HepG2 (cell line): Measurements from ENCODE around the gene CDX4. TPM values are rescaled to one million over a fixed set of nuclear protein-coding genes. Genes with fewer than 3 reads are reported as not detected.

Source experiments
- ATAC-seq: fragments of 200-7000 bp; cut with Tn5 transposase; 3 replicates; pipeline ENCODE4 v1.9.1; 2020; ENCODE audit warnings: mild to moderate bottlenecking, moderate library complexity
- BruUV-seq: library from RNA; stranded (reverse); fragments of 400-500 nt; replicated peaks from 2 replicates; lab custom pipeline; 2021; lab: Mats Ljungman, UMichigan
- CTCF ChIA-PET: fragments of 300-600 bp; formaldehyde crosslinking; extraction: SDS; loops from one replicate; lab custom pipeline; 2021; ENCODE audit warnings: low total read pairs, inconsistent platforms, low intra/inter-chr PET ratio; lab: Yijun Ruan, JAX
- POLR2A ChIA-PET: fragments of 350-600 bp; sonication (Branson Sonifier 250); formaldehyde crosslinking; loops from one replicate; lab custom pipeline; 2020; ENCODE audit warnings: antibody characterized with exemption, inconsistent platforms; lab: Yijun Ruan, JAX
- DNase-seq: peaks from one replicate; pipeline ENCODE4 v3.0.0-alpha.2; 2015; ENCODE audit warnings: low spot score
- FAIRE-seq: peaks from 3 replicates; lab custom pipeline; 2011; peaks lifted over from hg19 to GRCh38; lab: Jason Lieb, UNC
- H2AFZ ChIP-seq: one replicate; pipeline ENCODE4 v1.6.1; 2011; ENCODE audit warnings: low read length, inconsistent platforms
- H3K27ac ChIP-seq: fragments of 300-600 bp; 3 replicates; pipeline ENCODE4 v1.8.0; 2011; ENCODE audit warnings: mixed run types, mild to moderate bottlenecking, mixed read lengths, low read length, inconsistent platforms; ENCODE audit not compliant: insufficient read depth; ENCODE audit errors: extremely low read length
- H3K27me3 ChIP-seq, 2 experiments: fragments of 200-600 bp in 1 of 2; 2 replicates in 1 of 2; 3 replicates in 1 of 2; pipeline versions ENCODE4 v1.6.0 to v1.8.0; 2011; ENCODE audit warnings: low read length in 2 of 2, mild to moderate bottlenecking in 2 of 2, moderate library complexity in 2 of 2, inconsistent platforms in 1 of 2; ENCODE audit not compliant: insufficient read depth in 2 of 2, control insufficient read depth in 1 of 2
- H3K36me3 ChIP-seq, 2 experiments: fragments of 200-600 bp in 1 of 2; replicated peaks in 1 of 2; 2 replicates in 1 of 2; 3 replicates in 1 of 2; pipeline versions ENCODE4 v1.5.1 to v1.8.0; 2011; ENCODE audit warnings: low read length in 2 of 2, inconsistent platforms in 1 of 2; ENCODE audit not compliant: insufficient read depth in 2 of 2, control insufficient read depth in 1 of 2
- H3K4me1 ChIP-seq: 2 replicates; pipeline ENCODE4 v1.5.1; 2012; ENCODE audit warnings: low read length, inconsistent platforms; ENCODE audit not compliant: insufficient read depth
- H3K4me2 ChIP-seq: 2 replicates; pipeline ENCODE4 v1.6.0; 2011; ENCODE audit warnings: low read depth, low read length, inconsistent platforms
- H3K4me3 ChIP-seq, 3 experiments: fragments of 200-600 bp in 1 of 3; sonication (generic), shearing (Covaris generic) in 1 of 3; replicated peaks in 1 of 3; 2 replicates each; pipeline ENCODE4 v1.5.1; 2011 to 2016; ENCODE audit warnings: low read length in 3 of 3, inconsistent platforms in 2 of 3, low read depth in 2 of 3, mild to moderate bottlenecking in 2 of 3, control low read depth in 1 of 3, mixed read lengths in 1 of 3; ENCODE audit not compliant: insufficient read depth in 1 of 3
- H3K79me2 ChIP-seq: one replicate; pipeline ENCODE4 v1.6.1; 2011; ENCODE audit warnings: low read length, inconsistent platforms; ENCODE audit not compliant: insufficient read depth
- H3K9ac ChIP-seq: 2 replicates; pipeline ENCODE4 v1.6.0; 2011; ENCODE audit warnings: mild to moderate bottlenecking, low read depth, low read length, inconsistent platforms; ENCODE audit not compliant: insufficient read depth
- H3K9me3 ChIP-seq: 2 replicates; pipeline ENCODE4 v1.5.1; 2012; ENCODE audit warnings: mild to moderate bottlenecking, low read length
- H4K20me1 ChIP-seq: 2 replicates; pipeline ENCODE4 v1.6.0; 2011; ENCODE audit warnings: inconsistent platforms, mild to moderate bottlenecking, low read length, moderate library complexity; ENCODE audit not compliant: insufficient read depth
- CHD2 ChIP-seq: IDR thresholded peaks from 2 replicates; pipeline ENCODE4 v1.6.1; 2011; ENCODE audit warnings: low read depth, low read length, improper control_type of control experiment
- DDIT3 ChIP-seq: sonication (generic); formaldehyde crosslinking; IDR thresholded peaks from 2 replicates; pipeline ENCODE4 v1.4.0; 2020; ENCODE audit warnings: mild to moderate bottlenecking, missing genetic modification reagents
- NBN ChIP-seq: fragments of 450-650 bp; conservative IDR thresholded peaks from 2 replicates; pipeline ENCODE4 v1.6.1; 2017
- NFE2L2 ChIP-seq: fragments of 150-350 bp; IDR thresholded peaks from 2 replicates; pipeline ENCODE4 v1.6.1; 2014; ENCODE audit warnings: low read length
- PHF8 ChIP-seq: sonication (generic); formaldehyde crosslinking; IDR thresholded peaks from 2 replicates; pipeline ENCODE4 v1.5.0; 2020; ENCODE audit warnings: missing genetic modification reagents
- POLR2A ChIP-seq, 2 experiments: IDR thresholded peaks; 2 replicates each; pipeline ENCODE4 v1.6.1; 2011; ENCODE audit warnings: low read depth in 2 of 2, low read length in 2 of 2, mild to moderate bottlenecking in 1 of 2, moderate library complexity in 1 of 2; ENCODE audit not compliant: insufficient read depth in 1 of 2
- PRMT3 ChIP-seq: sonication (generic); formaldehyde crosslinking; IDR thresholded peaks from 2 replicates; pipeline ENCODE4 v1.8.1; 2022; ENCODE audit warnings: low read depth, mild to moderate bottlenecking, moderate library complexity, missing genetic modification reagents, borderline replicate concordance
- ZBTB38 ChIP-seq: sonication (generic); formaldehyde crosslinking; IDR thresholded peaks from 2 replicates; pipeline ENCODE4 v1.5.1; 2020; ENCODE audit warnings: mild to moderate bottlenecking, missing genetic modification reagents
- ZFP37 ChIP-seq: sonication (generic); formaldehyde crosslinking; IDR thresholded peaks from 2 replicates; pipeline ENCODE4 v1.4.0; 2020; ENCODE audit warnings: missing genetic modification reagents, borderline replicate concordance
- ZNF337 ChIP-seq: sonication (generic); formaldehyde crosslinking; IDR thresholded peaks from 2 replicates; pipeline ENCODE4 v1.5.1; 2020; ENCODE audit warnings: missing genetic modification reagents, low read depth, mild to moderate bottlenecking, borderline replicate concordance
- WGBS: methylation state at CpG from one replicate; pipeline ENCODE4 v1.1.6; 2017; ENCODE audit warnings: low lambda C conversion rate; 5-methylcytosine and 5-hydroxymethylcytosine counted together
- in situ Hi-C: cut with HindIII; loops from 2 replicates; pipeline ENCODE4 v1.10.0; 2017; ENCODE audit warnings: low pct_unique_long_range_greater_than_20kb; ENCODE audit not compliant: extremely low pct_ligation_motif_present
- intact Hi-C: fragments of 100-400 bp; cut with micrococcal nuclease; formaldehyde crosslinking; loops from one replicate; pipeline ENCODE4 v1.10.0; 2022; ENCODE audit not compliant: unreplicated experiment
- polyA plus RNA-seq, 8 experiments: library from polyadenylated mRNA; depleted of rRNA in 3 of 8; stranded (reverse) in 7 of 8; unstranded in 1 of 8; fragments of >200 nt; fragmentation: Illumina TruSeq in 4 of 8; extraction: Trizol in 4 of 8; gene quantifications; 2 replicates each; pipeline versions ENCODE4 v1.2.1 to v1.2.3, GENCODE V29; 2011 to 2016; ENCODE audit warnings: low read depth in 4 of 8, missing spikeins in 1 of 8, mixed read lengths in 1 of 8; ENCODE audit not compliant: insufficient read depth in 1 of 8
- total RNA-seq, 5 experiments: library from RNA; depleted of rRNA; stranded (reverse); fragments of >200 nt; fragmentation: Illumina TruSeq; extraction: Trizol; gene quantifications; 2 replicates each; pipeline ENCODE4 v1.2.3, GENCODE V29; 2016; ENCODE audit warnings: low read depth in 1 of 5
- TF ChIP-seq, protein P1 (sequence below): sonication (generic); formaldehyde crosslinking; IDR thresholded peaks from 2 replicates; pipeline ENCODE4 v1.4.0; 2020; ENCODE audit warnings: mild to moderate bottlenecking, missing genetic modification reagents

CDX4 gene
- total and polyA plus RNA-seq, 2 of the 13 experiments (the other 11 are each of a cell fraction or from before 2014, with no cell fraction given): not detected

DNA sequence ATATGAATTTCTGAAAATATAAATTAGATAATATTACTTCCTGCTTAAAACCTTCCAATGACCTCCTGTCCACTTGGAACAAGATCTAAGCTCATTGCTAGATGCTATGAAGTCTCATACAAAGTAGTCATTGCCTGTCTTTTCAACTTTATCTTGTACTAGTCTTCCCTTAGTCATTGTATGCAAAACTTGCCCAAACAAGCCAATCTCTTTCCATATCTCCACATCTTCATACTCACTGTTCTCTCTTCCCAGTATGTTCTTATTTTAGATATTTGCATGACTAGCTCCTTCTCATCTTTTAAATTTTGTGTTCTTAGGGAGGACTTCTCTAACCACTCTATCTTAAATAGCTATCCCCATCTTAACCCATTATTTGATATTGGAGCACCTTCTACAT, 33.9 kb upstream of the CDX4 start (continued):
- TF ChIP-seq NBN: no peak

- BruUV-seq: no TSS peak
- FAIRE-seq (no peak), DNase-seq (no peak), ATAC-seq (no peak)
- no peak overlapping the region for H3K9ac ChIP-seq
- POLR2A ChIA-PET: no interaction called here
- CTCF ChIA-PET: no interaction called here
- WGBS: no CpG with 5 or more reads among the region's 34 CpGs
- intact Hi-C loops: no loop called here
- H3K79me2 ChIP-seq: no peaks in the 10 kb centered on the region
- no peaks in the 10 kb centered on the region for H3K27me3 ChIP-seq
- no peaks in the 10 kb centered on the region for H3K4me1 ChIP-seq
- TF ChIP-seq, protein P1, sequence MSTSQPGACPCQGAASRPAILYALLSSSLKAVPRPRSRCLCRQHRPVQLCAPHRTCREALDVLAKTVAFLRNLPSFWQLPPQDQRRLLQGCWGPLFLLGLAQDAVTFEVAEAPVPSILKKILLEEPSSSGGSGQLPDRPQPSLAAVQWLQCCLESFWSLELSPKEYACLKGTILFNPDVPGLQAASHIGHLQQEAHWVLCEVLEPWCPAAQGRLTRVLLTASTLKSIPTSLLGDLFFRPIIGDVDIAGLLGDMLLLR (CRISPR knock-in tag): no peak
- TF ChIP-seq CHD2 (no peak), NFE2L2 (no peak), PRMT3 (CRISPR knock-in tag) (no peak), PHF8 (CRISPR knock-in tag) (no peak), ZFP37 (CRISPR knock-in tag) (no peak), POLR2A (IDR thresholded peaks at IDR 0.05; ENCODE audit: insufficient read depth in 1 of 2, low read depth in 2 of 2, low read length in 2 of 2) (no peak), DDIT3 (CRISPR knock-in tag) (no peak), ZNF337 (CRISPR knock-in tag) (no peak), ZBTB38 (CRISPR knock-in tag) (no peak)
- no peak overlapping the region for H3K4me3 ChIP-seq
- no peaks in the 10 kb centered on the region for H3K9me3 ChIP-seq
- no peaks in the 10 kb centered on the region for H3K36me3 ChIP-seq
- H4K20me1 ChIP-seq: no peaks in the 10 kb centered on the region
- H3K27ac ChIP-seq: no peak overlapping the region
- in situ Hi-C loops: no loop called here
- H2AFZ ChIP-seq: no peak overlapping the region
- H3K4me2 ChIP-seq: no peak overlapping the region
These were observed 500 bp downstream of the CDX4 start for GRCh38 chrX:73447311-73447794.
